PFSK-1 (cell line): ENCODE measurements around the gene CCT6B.

Experiments
- FOXP2 ChIP-seq: optimal IDR thresholded peaks from 2 replicates; pipeline ENCODE3; 2011; ENCODE audit warnings: borderline replicate concordance, control low read depth, inconsistent platforms; ENCODE audit not compliant: insufficient read depth; ENCODE audit errors: extremely low read length, extremely low read depth
- POLR2AphosphoS5 ChIP-seq: IDR thresholded peaks from 2 replicates; pipeline ENCODE4 v1.6.1; 2012; ENCODE audit warnings: low read depth, mild to moderate bottlenecking, control low read depth, low read length, moderate library complexity
- SIN3A ChIP-seq: IDR thresholded peaks from 2 replicates; pipeline ENCODE4 v1.6.1; 2012; ENCODE audit warnings: mild to moderate bottlenecking, low read length, moderate library complexity, borderline replicate concordance; ENCODE audit not compliant: insufficient read depth
- TAF1 ChIP-seq: IDR thresholded peaks from 2 replicates; pipeline ENCODE4 v1.6.1; 2012; ENCODE audit warnings: low read length, control low read depth, borderline replicate concordance; ENCODE audit not compliant: insufficient read depth
- TF ChIP-seq, protein P1 (sequence below), 2 experiments: IDR thresholded peaks; 2 replicates each; pipeline versions ENCODE4 v1.6.1 to v1.8.0; 2011 to 2012; ENCODE audit warnings: low read depth in 2 of 2, low read length in 2 of 2, control low read depth in 1 of 2, inconsistent platforms in 1 of 2, mild to moderate bottlenecking in 1 of 2, moderate library complexity in 1 of 2; ENCODE audit not compliant: insufficient read depth in 1 of 2

The CCT6B gene

GRCh38 chr17:34996422-34997285 lies 35.4 kb upstream of the CCT6B start:
- no peak for TF ChIP-seq SIN3A

GRCh38 chr17:34993031-34993430 lies 31.8 kb upstream of the CCT6B start:
- TF ChIP-seq, protein P1, sequence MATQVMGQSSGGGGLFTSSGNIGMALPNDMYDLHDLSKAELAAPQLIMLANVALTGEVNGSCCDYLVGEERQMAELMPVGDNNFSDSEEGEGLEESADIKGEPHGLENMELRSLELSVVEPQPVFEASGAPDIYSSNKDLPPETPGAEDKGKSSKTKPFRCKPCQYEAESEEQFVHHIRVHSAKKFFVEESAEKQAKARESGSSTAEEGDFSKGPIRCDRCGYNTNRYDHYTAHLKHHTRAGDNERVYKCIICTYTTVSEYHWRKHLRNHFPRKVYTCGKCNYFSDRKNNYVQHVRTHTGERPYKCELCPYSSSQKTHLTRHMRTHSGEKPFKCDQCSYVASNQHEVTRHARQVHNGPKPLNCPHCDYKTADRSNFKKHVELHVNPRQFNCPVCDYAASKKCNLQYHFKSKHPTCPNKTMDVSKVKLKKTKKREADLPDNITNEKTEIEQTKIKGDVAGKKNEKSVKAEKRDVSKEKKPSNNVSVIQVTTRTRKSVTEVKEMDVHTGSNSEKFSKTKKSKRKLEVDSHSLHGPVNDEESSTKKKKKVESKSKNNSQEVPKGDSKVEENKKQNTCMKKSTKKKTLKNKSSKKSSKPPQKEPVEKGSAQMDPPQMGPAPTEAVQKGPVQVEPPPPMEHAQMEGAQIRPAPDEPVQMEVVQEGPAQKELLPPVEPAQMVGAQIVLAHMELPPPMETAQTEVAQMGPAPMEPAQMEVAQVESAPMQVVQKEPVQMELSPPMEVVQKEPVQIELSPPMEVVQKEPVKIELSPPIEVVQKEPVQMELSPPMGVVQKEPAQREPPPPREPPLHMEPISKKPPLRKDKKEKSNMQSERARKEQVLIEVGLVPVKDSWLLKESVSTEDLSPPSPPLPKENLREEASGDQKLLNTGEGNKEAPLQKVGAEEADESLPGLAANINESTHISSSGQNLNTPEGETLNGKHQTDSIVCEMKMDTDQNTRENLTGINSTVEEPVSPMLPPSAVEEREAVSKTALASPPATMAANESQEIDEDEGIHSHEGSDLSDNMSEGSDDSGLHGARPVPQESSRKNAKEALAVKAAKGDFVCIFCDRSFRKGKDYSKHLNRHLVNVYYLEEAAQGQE (IDR thresholded peaks at IDR 0.05; ENCODE audit: insufficient read depth in 1 of 2, low read depth in 2 of 2, low read length in 2 of 2), result no peak
- TF ChIP-seq SIN3A, result no peak
- no peak for TF ChIP-seq TAF1
- no peak for TF ChIP-seq POLR2AphosphoS5
- TF ChIP-seq FOXP2, result no peak

DNA sequence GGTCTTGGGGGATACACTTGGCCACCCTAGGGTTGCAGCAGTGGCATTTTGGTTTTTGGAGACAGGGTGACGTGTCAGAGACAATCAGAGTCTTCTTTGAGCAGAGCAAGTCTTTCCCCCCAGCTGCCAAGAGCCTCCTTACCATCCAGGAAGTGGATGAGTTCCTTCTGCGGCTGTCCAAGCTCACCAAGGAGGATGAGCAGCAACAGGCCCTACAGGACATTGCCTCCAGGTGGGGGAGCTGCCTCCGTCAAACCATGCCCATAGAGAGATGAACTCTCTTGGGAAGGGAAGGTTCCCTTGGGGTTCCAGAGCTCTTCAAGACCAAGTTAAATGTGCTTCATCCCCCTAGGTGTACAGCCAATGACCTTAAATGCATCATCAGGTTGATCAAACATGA lies 30.3 kb upstream of the CCT6B start:
- TF ChIP-seq TAF1 (no peak), POLR2AphosphoS5 (no peak), SIN3A (no peak)
- TF ChIP-seq, protein P1 (IDR thresholded peaks at IDR 0.05; ENCODE audit: insufficient read depth in 1 of 2, low read depth in 2 of 2, low read length in 2 of 2), result no peak

DNA sequence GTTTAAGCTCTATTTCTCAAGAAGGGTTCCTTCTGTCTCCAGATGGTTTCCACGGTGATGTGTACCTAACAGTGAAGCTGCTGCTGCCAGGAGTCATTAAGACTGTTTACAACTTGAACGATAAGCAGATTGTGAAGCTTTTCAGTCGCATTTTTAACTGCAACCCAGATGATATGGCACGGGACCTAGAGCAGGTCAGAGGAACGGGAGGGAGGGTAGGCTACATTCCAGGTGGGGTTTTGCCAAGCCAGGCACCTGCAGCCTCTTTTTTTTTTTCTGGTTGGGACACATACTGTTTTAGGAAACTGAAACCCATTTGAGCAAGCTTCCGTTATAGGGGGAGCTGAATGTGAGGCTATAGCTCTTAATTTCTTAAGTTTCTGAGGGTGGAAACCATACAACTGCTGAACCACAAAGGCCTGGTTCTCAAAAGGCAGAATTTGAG lies 29.7 kb upstream of the CCT6B start:
- no peak for TF ChIP-seq POLR2AphosphoS5
- no peak for TF ChIP-seq FOXP2
- no peak for TF ChIP-seq TAF1
- TF ChIP-seq, protein P1 (IDR thresholded peaks at IDR 0.05; ENCODE audit: insufficient read depth in 1 of 2, low read depth in 2 of 2, low read length in 2 of 2), result no peak
- TF ChIP-seq SIN3A, result no peak

GRCh38 chr17:34989473-34989872 lies 28.2 kb upstream of the CCT6B start:
- TF ChIP-seq SIN3A (no peak), FOXP2 (no peak), TAF1 (no peak), POLR2AphosphoS5 (no peak)
- TF ChIP-seq, protein P1 (IDR thresholded peaks at IDR 0.05; ENCODE audit: insufficient read depth in 1 of 2, low read depth in 2 of 2, low read length in 2 of 2), result no peak
